NOMO-1 (cell line): ENCODE results near the gene ZBTB7C.

Experiments
- DNase-seq, 2 experiments: peaks; one replicate each; lab custom pipeline; 2025; ENCODE audit not compliant: unreplicated experiment in 2 of 2; lab: John Stamatoyannopoulos, UW

The ZBTB7C gene

GRCh38 chr18:48074929-48075706 lies 334.1 kb downstream of the ZBTB7C start:
- DNase-seq: no peak

- DNase-seq: no peak
Measured at GRCh38 chr18:48073211-48073930, 335.8 kb downstream of the ZBTB7C start.

- DNase-seq: no peak
Measured at GRCh38 chr18:48072428-48073204, 336.6 kb downstream of the ZBTB7C start.

- DNase-seq: no peak
Measured at GRCh38 chr18:48068916-48069445, 340.2 kb downstream of the ZBTB7C start.

GRCh38 chr18:48066225-48066652 lies 342.9 kb downstream of the ZBTB7C start:
- DNase-seq: no peak

- DNase-seq: no peak
Measured at GRCh38 chr18:48065601-48065995, 343.6 kb downstream of the ZBTB7C start.

- DNase-seq: no peak
Measured at GRCh38 chr18:48064978-48065600, 344.1 kb downstream of the ZBTB7C start.

GRCh38 chr18:48061781-48062570 lies 347.2 kb downstream of the ZBTB7C start:
- DNase-seq: no peak

GRCh38 chr18:48060970-48061369 lies 348.2 kb downstream of the ZBTB7C start:
- DNase-seq: no peak

- DNase-seq: no peak
Measured at GRCh38 chr18:48060346-48060745, 348.8 kb downstream of the ZBTB7C start.

GRCh38 chr18:48059455-48060010 lies 349.6 kb downstream of the ZBTB7C start:
- DNase-seq: no peak

- DNase-seq: no peak
Measured at GRCh38 chr18:48058486-48058885, 350.7 kb downstream of the ZBTB7C start.

GRCh38 chr18:48057018-48057417 lies 352.2 kb downstream of the ZBTB7C start:
- DNase-seq: no peak

- DNase-seq: no peak
Measured at GRCh38 chr18:48055351-48055750, 353.8 kb downstream of the ZBTB7C start.

- DNase-seq: no peak
Measured at GRCh38 chr18:48053881-48054816, 355.0 kb downstream of the ZBTB7C start.

GRCh38 chr18:48052842-48053241 lies 356.3 kb downstream of the ZBTB7C start:
- no peak for DNase-seq

- DNase-seq: no peak
Measured at GRCh38 chr18:48051945-48052840, 357.0 kb downstream of the ZBTB7C start.
